Smooth muscle cell (in vitro differentiated cells): ENCODE data around the gene IFITM5. TPM values are rescaled to one million over a fixed set of nuclear protein-coding genes. Genes with fewer than 3 reads are reported as not detected.
"Not testable (repeated sequence)": the region's sequence is repeated elsewhere in the genome, so short reads cannot be mapped to it uniquely, and the experiment has no call there.

Experiments
- DNase-seq: peaks from one replicate; lab custom pipeline; 2025; ENCODE audit not compliant: unreplicated experiment; lab: John Stamatoyannopoulos, UW
- H2AFZ ChIP-seq: fragments of 200-600 bp; sonication (generic); 2 replicates; pipeline ENCODE4 v1.6.0; 2016; ENCODE audit warnings: antibody characterized with exemption, low read depth, mild to moderate bottlenecking
- H3F3A ChIP-seq: fragments of 200-600 bp; sonication (generic); 2 replicates; pipeline ENCODE4 v1.6.0; 2017; ENCODE audit warnings: antibody characterized with exemption, low read depth
- H3K27ac ChIP-seq: fragments of 200-600 bp; sonication (generic); 2 replicates; pipeline ENCODE4 v1.5.1; 2016; ENCODE audit warnings: low read depth, mild to moderate bottlenecking
- H3K27me3 ChIP-seq: fragments of 200-600 bp; sonication (generic); 2 replicates; pipeline ENCODE4 v1.6.1; 2016; ENCODE audit warnings: low read depth, mild to moderate bottlenecking
- H3K36me3 ChIP-seq: fragments of 200-600 bp; sonication (generic); 2 replicates; pipeline ENCODE4 v1.5.1; 2016; ENCODE audit warnings: low read depth
- H3K4me1 ChIP-seq: fragments of 200-600 bp; sonication (generic); 2 replicates; pipeline ENCODE4 v1.5.1; 2016; ENCODE audit warnings: low read depth
- H3K4me2 ChIP-seq: fragments of 200-600 bp; sonication (generic); 2 replicates; pipeline ENCODE4 v1.6.0; 2016; ENCODE audit warnings: mild to moderate bottlenecking
- H3K4me3 ChIP-seq: fragments of 200-600 bp; sonication (generic); 2 replicates; pipeline ENCODE4 v1.5.1; 2016; ENCODE audit warnings: mild to moderate bottlenecking
- H3K79me2 ChIP-seq: fragments of 200-600 bp; sonication (generic); 2 replicates; pipeline ENCODE4 v1.6.0; 2016; ENCODE audit warnings: low read depth, mild to moderate bottlenecking
- H3K9ac ChIP-seq: fragments of 200-600 bp; sonication (generic); 2 replicates; pipeline ENCODE4 v1.6.0; 2016; ENCODE audit warnings: low read depth
- H3K9me3 ChIP-seq: fragments of 200-600 bp; sonication (generic); replicated peaks from 2 replicates; pipeline ENCODE4 v1.5.1; 2016; ENCODE audit warnings: low read depth
- H4K20me1 ChIP-seq: fragments of 200-600 bp; sonication (generic); 2 replicates; pipeline ENCODE4 v1.6.0; 2016; ENCODE audit warnings: low read depth
- CTCF ChIP-seq: fragments of 200-600 bp; sonication (generic); IDR thresholded peaks from 2 replicates; pipeline ENCODE4 v1.5.1; 2017; ENCODE audit warnings: borderline replicate concordance, mild to moderate bottlenecking, antibody characterized with exemption; ENCODE audit not compliant: insufficient read depth, poor library complexity, severe bottlenecking
- WGBS: methylation state at CpG from one replicate; pipeline ENCODE4 v1.1.7; 2016; ENCODE audit warnings: low lambda C conversion rate; 5-methylcytosine and 5-hydroxymethylcytosine counted together
- polyA plus RNA-seq: library from polyadenylated mRNA; unstranded; fragments of >200 nt; fragmentation: Nextera tagmentation; extraction: Ambion mirVana; gene quantifications from 2 replicates; pipeline ENCODE4 v1.2.1, GENCODE V29; 2016
- total RNA-seq: library from RNA; depleted of rRNA; stranded (reverse); fragments of >200 nt; gene quantifications from 2 replicates; pipeline ENCODE4 v1.2.3, GENCODE V29; 2014

The IFITM5 gene
- total and polyA plus RNA-seq, 2 experiments from 2014 or later, result not detected

- no peak for DNase-seq
- Histone ChIP-seq H3K4me2 (peak overlapping the region; percentile 96), H3K36me3 (no peaks in the 10 kb centered on the region), H3F3A (no peaks in the 10 kb centered on the region), H2AFZ (no peak overlapping the region), H3K27ac (no peak overlapping the region), H3K9me3 (no peaks in the 10 kb centered on the region), H3K4me3 (peak overlapping the region; percentile 66), H3K9ac (no peak overlapping the region), H3K27me3 (peaks cover 8% of the 10 kb centered on the region), H4K20me1 (peaks cover 29% of the 10 kb centered on the region), H3K79me2 (peaks cover 43% of the 10 kb centered on the region), H3K4me1 (peaks cover 43% of the 10 kb centered on the region)
- WGBS, result 38% methylated on average over 9 of the region's 9 CpGs
- TF ChIP-seq CTCF, result no peak
These were observed 15.7 kb upstream of the IFITM5 start for GRCh38 chr11:315051-315481.

DNA sequence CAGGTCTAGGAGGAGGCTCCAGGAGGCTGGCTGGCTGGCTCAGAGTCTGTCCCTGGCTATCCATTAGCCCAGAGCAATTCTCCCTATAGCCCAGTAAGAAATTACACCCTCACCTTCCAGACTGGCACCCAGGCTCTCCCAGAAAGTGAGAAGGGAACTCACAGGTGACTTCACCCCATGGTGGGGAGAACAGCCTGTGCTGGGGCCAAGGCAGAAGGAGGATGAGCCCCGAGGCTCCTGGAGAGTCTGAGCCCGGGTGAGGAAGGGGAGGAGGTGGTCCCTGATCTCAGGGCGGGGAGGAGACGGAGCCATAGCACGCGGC lies 15.2 kb upstream of the IFITM5 start:
- H3F3A ChIP-seq, DNase-seq, H3K9ac ChIP-seq, H2AFZ ChIP-seq, H3K9me3 ChIP-seq, H3K36me3 ChIP-seq, H3K27me3 ChIP-seq: not testable (repeated sequence)
- peaks cover 46% of the 10 kb centered on the region for H3K79me2 ChIP-seq
- H3K4me2 ChIP-seq, result peak overlapping the region; percentile 96
- peak overlapping the region; percentile 66 for H3K4me3 ChIP-seq
- H4K20me1 ChIP-seq, result peaks cover 29% of the 10 kb centered on the region
- 19% methylated on average over 2 of the region's 6 CpGs for WGBS
- peak overlapping the region; percentile 76 for H3K27ac ChIP-seq
- H3K4me1 ChIP-seq, result peaks cover 49% of the 10 kb centered on the region

- Histone ChIP-seq H3K4me1 (peaks cover 54% of the 10 kb centered on the region), H3K4me3 (peak within 1 kb of the TSS; percentile 66), H3K9me3 (no peaks in the 10 kb centered on the region), H3K79me2 (peaks cover 49% of the 10 kb centered on the region), H3F3A (peaks cover 5% of the 10 kb centered on the region), H4K20me1 (peaks cover 29% of the 10 kb centered on the region), H2AFZ (no peak within 1 kb of the TSS), H3K36me3 (no peaks in the 10 kb centered on the region), H3K27me3 (peaks cover 8% of the 10 kb centered on the region), H3K9ac (peak within 1 kb of the TSS; percentile 61), H3K4me2 (peak within 1 kb of the TSS; percentile 96), H3K27ac (peak within 1 kb of the TSS; percentile 76)
- 7% methylated on average over 17 of the region's 18 CpGs for WGBS
- no peak for TF ChIP-seq CTCF
- no peak for DNase-seq
These were observed 14.6 kb upstream of the IFITM5 start, which contains the start of gene IFITM1 for GRCh38 chr11:313787-314553. Gene IFITM1, plus strand, starts transcription at chr11:314040. Its CDS starts 131 bp downstream, at chr11:314171.

DNA sequence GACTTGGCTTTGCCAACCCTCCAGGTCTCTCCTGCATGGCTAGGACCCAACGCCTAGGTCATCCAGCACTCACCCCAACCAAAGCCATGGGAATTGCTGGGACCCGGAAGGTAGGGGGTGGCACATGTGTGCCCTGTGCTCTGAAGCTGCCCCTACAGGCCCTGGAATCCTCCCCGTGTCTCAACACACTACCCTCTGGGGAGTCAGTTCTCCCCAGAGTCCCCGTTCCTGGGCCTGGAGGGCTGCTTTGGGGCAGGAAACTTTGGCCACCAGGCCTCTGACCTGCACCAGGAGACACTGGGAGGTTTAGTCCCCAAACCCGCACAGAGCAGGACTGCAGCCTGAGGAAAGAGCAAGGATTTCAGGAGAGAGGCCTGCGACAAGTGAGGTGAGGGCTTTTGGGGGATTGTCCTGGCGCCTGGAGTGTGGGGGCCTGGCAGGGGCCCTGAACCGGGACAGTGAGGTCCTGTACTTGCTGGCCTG lies 14.0 kb upstream of the IFITM5 start:
- no peak for TF ChIP-seq CTCF
- H3K4me1 ChIP-seq, result peaks cover 54% of the 10 kb centered on the region
- H3K4me2 ChIP-seq, result peak overlapping the region; percentile 96

More for the DNA sequence above, 14.0 kb upstream of the IFITM5 start:
- peaks cover 8% of the 10 kb centered on the region for H3K27me3 ChIP-seq
- H3K36me3 ChIP-seq, result no peaks in the 10 kb centered on the region
- H3K9me3 ChIP-seq, result no peaks in the 10 kb centered on the region
- no peak overlapping the region for H3K9ac ChIP-seq
- no peak for DNase-seq
- peaks cover 51% of the 10 kb centered on the region for H3K79me2 ChIP-seq
- no peak overlapping the region for H2AFZ ChIP-seq
- H3K27ac ChIP-seq, result peak overlapping the region; percentile 76
- peaks cover 29% of the 10 kb centered on the region for H4K20me1 ChIP-seq
- H3F3A ChIP-seq, result peaks cover 5% of the 10 kb centered on the region
- peak overlapping the region; percentile 66 for H3K4me3 ChIP-seq
- 43% methylated on average over 8 of the region's 8 CpGs for WGBS
